ENCODE data around the gene RNF220. TPM values are rescaled to one million over a fixed set of nuclear protein-coding genes. Genes with fewer than 3 reads are reported as not detected.

Gene RNF220
- polyA plus RNA-seq, 1 of the 3 experiments (the other 2 are of a cell fraction): 83.7 TPM

DNA sequence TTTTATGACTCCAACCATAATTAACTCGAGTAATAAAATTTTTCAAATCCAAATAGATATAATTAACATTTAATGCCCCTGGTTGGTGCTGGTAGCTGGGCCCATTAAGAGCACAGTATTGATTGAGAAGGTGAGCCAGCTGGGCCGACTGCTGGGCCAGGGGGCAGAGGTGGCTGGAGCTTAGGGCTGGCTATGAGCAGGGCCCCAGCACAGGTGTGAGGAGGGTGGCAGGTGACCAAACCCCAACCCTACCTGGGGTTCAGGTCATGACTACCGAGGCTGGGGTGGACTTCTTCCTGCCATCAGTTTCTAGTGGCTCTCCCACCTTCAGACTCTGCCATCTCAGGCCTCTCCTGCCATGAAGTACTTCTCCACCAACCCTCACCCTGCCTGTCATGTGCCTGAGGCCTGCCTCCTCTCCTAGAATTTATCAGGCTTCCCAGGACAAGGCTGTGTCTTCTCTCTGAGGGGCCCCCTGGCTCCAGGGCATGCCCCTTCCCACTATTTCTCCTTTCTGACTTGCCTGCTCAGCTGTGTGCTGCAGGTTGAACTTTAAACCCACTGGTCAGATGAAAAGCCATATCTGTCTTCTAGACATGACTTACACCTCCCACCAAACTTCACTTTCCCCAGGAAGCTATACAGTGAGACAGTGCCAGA, 183.6 kb downstream of the RNF220 start (continued):
- TF ChIP-seq USF2 (IDR thresholded peaks at IDR 0.05; ENCODE audit: borderline replicate concordance, low read depth, low read length): no peak
- no peak for TF ChIP-seq YY1 (IDR thresholded peaks at IDR 0.05; ENCODE audit: low read depth)
- no peak for TF ChIP-seq ZBTB33 (IDR thresholded peaks at IDR 0.05; ENCODE audit: borderline replicate concordance, low read depth)
- TF ChIP-seq MEF2A (IDR thresholded peaks at IDR 0.05; ENCODE audit: borderline replicate concordance, low read depth): no peak

- no peak overlapping the region for H3K4me2 ChIP-seq
- H3K9me2 ChIP-seq: no peaks in the 10 kb centered on the region
- H3K36me3 ChIP-seq (replicated peaks in 1 of 2; ENCODE audit: control insufficient read depth in 1 of 2, insufficient read depth in 2 of 2, low read length in 1 of 2): no peaks in the 10 kb centered on the region
- H3K9ac ChIP-seq: no peak overlapping the region
- no peaks in the 10 kb centered on the region for H3K79me2 ChIP-seq (ENCODE audit: insufficient read depth)
- TF ChIP-seq SMC3 (IDR thresholded peaks at IDR 0.05; ENCODE audit: low read depth, low read length) (no peak), USF1 (IDR thresholded peaks at IDR 0.05; ENCODE audit: borderline replicate concordance, low read depth) (no peak), MXI1 (IDR thresholded peaks at IDR 0.05; ENCODE audit: low read depth, low read length) (no peak), FOXM1 (IDR thresholded peaks at IDR 0.05; ENCODE audit: low read depth) (no peak), PBX3 (IDR thresholded peaks at IDR 0.05) (no peak), SIN3A (IDR thresholded peaks at IDR 0.05; ENCODE audit: borderline replicate concordance, low read depth, low read length) (no peak), RAD21 (IDR thresholded peaks at IDR 0.05; ENCODE audit: low read length) (no peak), TEAD4 (IDR thresholded peaks at IDR 0.05; ENCODE audit: borderline replicate concordance, insufficient read depth) (no peak)
- TF ChIP-seq, protein P1, sequence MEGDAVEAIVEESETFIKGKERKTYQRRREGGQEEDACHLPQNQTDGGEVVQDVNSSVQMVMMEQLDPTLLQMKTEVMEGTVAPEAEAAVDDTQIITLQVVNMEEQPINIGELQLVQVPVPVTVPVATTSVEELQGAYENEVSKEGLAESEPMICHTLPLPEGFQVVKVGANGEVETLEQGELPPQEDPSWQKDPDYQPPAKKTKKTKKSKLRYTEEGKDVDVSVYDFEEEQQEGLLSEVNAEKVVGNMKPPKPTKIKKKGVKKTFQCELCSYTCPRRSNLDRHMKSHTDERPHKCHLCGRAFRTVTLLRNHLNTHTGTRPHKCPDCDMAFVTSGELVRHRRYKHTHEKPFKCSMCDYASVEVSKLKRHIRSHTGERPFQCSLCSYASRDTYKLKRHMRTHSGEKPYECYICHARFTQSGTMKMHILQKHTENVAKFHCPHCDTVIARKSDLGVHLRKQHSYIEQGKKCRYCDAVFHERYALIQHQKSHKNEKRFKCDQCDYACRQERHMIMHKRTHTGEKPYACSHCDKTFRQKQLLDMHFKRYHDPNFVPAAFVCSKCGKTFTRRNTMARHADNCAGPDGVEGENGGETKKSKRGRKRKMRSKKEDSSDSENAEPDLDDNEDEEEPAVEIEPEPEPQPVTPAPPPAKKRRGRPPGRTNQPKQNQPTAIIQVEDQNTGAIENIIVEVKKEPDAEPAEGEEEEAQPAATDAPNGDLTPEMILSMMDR (IDR thresholded peaks at IDR 0.05): no peak
- no peak for DNase-seq
- H3K27ac ChIP-seq (ENCODE audit: low read depth in 2 of 2, low read length in 1 of 2): no peak overlapping the region
- no peaks in the 10 kb centered on the region for H3F3A ChIP-seq (replicated peaks; ENCODE audit: insufficient read depth)
- POLR2A ChIA-PET: no interaction called here
- CTCF ChIA-PET: interaction anchor here (1.1 to 1.2 kb wide), 4 partner anchors 18 to 62 kb away, joined by 3 to 5 read pairs (median 4); no protein-coding TSS in a partner anchor
- H3K4me3 ChIP-seq (ENCODE audit: low read depth in 2 of 2, low read length in 1 of 2): no peak overlapping the region
- no peaks in the 10 kb centered on the region for H3K9me3 ChIP-seq
- WGBS (ENCODE audit: low lambda C conversion rate): 74% methylated on average over 4 of the region's 4 CpGs
- H2AFZ ChIP-seq (ENCODE audit: low read depth): no peak overlapping the region
- H3K4me1 ChIP-seq (ENCODE audit: control insufficient read depth in 1 of 2, insufficient read depth in 2 of 2, low read depth in 1 of 2, low read length in 1 of 2): no peaks in the 10 kb centered on the region
- H3K27me3 ChIP-seq (ENCODE audit: insufficient read depth): peaks cover 17% of the 10 kb centered on the region; the same call in 1 of the 2 replicates
- H4K20me1 ChIP-seq (ENCODE audit: insufficient read depth): no peaks in the 10 kb centered on the region
Observed at GRCh38 chr1:44590475-44590874, 185.4 kb downstream of the RNF220 start.

Measured in SK-N-SH (cell line).